GM12865 (cell line): ENCODE measurements around the gene PHKB.

ENCODE experiments used
- DNase-seq: peaks from one replicate; pipeline ENCODE4 v3.0.0; 2010; ENCODE audit warnings: low read depth
- H3K4me3 ChIP-seq: 2 replicates; pipeline ENCODE4 v1.5.1; 2011; ENCODE audit warnings: mild to moderate bottlenecking, low read depth, low read length, control low read depth
- TF ChIP-seq, protein P1 (sequence below): IDR thresholded peaks from 2 replicates; pipeline ENCODE4 v1.5.1; 2011; ENCODE audit warnings: low read length, control low read depth, low read depth, inconsistent platforms; ENCODE audit not compliant: insufficient read depth; ENCODE audit errors: missing control alignments

Gene PHKB

GRCh38 chr16:47622451-47623176 lies 161.5 kb downstream of the PHKB start:
- no peak for DNase-seq
- TF ChIP-seq, protein P1, sequence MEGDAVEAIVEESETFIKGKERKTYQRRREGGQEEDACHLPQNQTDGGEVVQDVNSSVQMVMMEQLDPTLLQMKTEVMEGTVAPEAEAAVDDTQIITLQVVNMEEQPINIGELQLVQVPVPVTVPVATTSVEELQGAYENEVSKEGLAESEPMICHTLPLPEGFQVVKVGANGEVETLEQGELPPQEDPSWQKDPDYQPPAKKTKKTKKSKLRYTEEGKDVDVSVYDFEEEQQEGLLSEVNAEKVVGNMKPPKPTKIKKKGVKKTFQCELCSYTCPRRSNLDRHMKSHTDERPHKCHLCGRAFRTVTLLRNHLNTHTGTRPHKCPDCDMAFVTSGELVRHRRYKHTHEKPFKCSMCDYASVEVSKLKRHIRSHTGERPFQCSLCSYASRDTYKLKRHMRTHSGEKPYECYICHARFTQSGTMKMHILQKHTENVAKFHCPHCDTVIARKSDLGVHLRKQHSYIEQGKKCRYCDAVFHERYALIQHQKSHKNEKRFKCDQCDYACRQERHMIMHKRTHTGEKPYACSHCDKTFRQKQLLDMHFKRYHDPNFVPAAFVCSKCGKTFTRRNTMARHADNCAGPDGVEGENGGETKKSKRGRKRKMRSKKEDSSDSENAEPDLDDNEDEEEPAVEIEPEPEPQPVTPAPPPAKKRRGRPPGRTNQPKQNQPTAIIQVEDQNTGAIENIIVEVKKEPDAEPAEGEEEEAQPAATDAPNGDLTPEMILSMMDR: no peak

DNA sequence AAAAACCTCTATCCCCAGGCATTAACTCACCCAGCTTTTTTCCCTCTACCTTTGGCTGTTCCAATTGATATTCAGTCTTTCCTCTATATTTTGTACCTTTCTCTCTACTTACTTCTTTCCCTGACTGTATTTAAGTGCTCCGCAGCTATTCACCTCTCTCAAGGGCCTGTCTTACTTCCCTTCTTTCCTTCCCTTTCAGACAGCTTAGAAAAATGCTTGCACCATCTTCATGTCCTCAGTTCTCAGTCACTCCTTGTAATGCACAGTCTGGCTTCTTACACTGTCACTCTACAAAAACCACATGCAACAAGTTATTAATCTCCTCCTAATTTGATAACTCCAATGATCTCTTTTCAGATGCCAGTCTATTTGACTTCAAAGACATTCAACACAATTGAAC lies 163.4 kb downstream of the PHKB start:
- TF ChIP-seq, protein P1: no peak
- no peak for DNase-seq
- H3K4me3 ChIP-seq: no peak overlapping the region

More at GRCh38 chr16:47622451-47623176, 161.5 kb downstream of the PHKB start:
- no peak overlapping the region for H3K4me3 ChIP-seq

DNA sequence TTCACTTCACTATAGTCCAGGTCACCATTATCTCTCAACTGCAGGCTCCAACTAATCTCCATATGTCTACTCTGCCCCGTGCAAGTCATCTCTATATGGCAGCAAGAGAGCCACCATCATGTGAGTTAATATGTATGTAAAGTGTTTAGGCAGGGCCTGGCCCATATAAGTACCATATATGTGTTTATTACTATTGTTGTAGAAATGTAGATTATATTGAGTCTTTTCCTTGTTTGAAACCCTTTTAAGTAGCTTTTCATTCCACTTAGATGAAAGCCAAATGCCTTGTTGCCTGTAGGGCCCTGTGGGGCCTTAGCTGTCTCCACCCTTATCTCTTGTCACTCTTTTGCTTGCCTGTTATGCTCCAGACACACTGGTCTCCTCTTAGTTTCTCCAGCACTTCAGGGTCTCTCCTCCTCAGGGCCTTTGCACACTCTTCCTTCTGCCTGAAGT lies 164.0 kb downstream of the PHKB start:
- no peak for DNase-seq
- TF ChIP-seq, protein P1: no peak
- no peak overlapping the region for H3K4me3 ChIP-seq

GRCh38 chr16:47626246-47626645 lies 165.1 kb downstream of the PHKB start:
- DNase-seq: no peak
- TF ChIP-seq, protein P1: no peak
- no peak overlapping the region for H3K4me3 ChIP-seq

GRCh38 chr16:47627085-47627639 lies 166.0 kb downstream of the PHKB start:
- no peak for DNase-seq
- no peak overlapping the region for H3K4me3 ChIP-seq
- TF ChIP-seq, protein P1: no peak

GRCh38 chr16:47627721-47628120 lies 166.6 kb downstream of the PHKB start:
- TF ChIP-seq, protein P1: no peak
- H3K4me3 ChIP-seq: no peak overlapping the region
- DNase-seq: no peak
